ENCODE results near the gene WDFY3.

- TF ChIP-seq CTCF (IDR thresholded peaks at IDR 0.05), result no peak
- TF ChIP-seq POLR2A (IDR thresholded peaks at IDR 0.05), result no peak
Measured at GRCh38 chr4:84799318-84799717, 167.2 kb downstream of the WDFY3 start.
